OCI-LY7 (cell line): Measurements from ENCODE around the gene HNMT.

Source experiments
- CTCF ChIP-seq: fragments of 200-600 bp; sonication (generic); conservative IDR thresholded peaks from 2 replicates; pipeline ENCODE4 v1.5.1; 2014; ENCODE audit warnings: mild to moderate bottlenecking, antibody characterized with exemption, low read length, moderate library complexity, mixed read lengths
- EZH2phosphoT487 ChIP-seq: fragments of 200-600 bp; sonication (generic); IDR thresholded peaks from 2 replicates; pipeline ENCODE4 v1.6.1; 2018; ENCODE audit warnings: low read depth, borderline replicate concordance, mild to moderate bottlenecking, mixed run types, antibody characterized with exemption, low read length, moderate library complexity, mixed read lengths

- TF ChIP-seq CTCF (no peak), EZH2phosphoT487 (no peak)
Observed at GRCh38 chr2:137948894-137949293, 15.4 kb upstream of the HNMT start.
